PC-9 (cell line): ENCODE results near the gene UBALD2. TPM values are rescaled to one million over a fixed set of nuclear protein-coding genes. Genes with fewer than 3 reads are reported as not detected.

Experiments
- BruUV-seq: library from RNA; stranded (reverse); fragments of 400-500 nt; replicated peaks from 2 replicates; lab custom pipeline; 2021; lab: Mats Ljungman, UMichigan
- CTCF ChIA-PET: fragments of 300-600 bp; sonication (Branson Sonifier 250); formaldehyde crosslinking; loops from one replicate; lab custom pipeline; 2022; ENCODE audit warnings: antibody characterized with exemption; lab: Charles Lee
- POLR2A ChIA-PET: fragments of 300-600 bp; sonication (Branson Sonifier 250); formaldehyde crosslinking; loops from one replicate; lab custom pipeline; 2022; ENCODE audit warnings: antibody characterized with exemption; ENCODE audit not compliant: unreplicated experiment; lab: Charles Lee
- DNase-seq, 2 experiments: peaks; one replicate each; pipeline versions ENCODE4 v3.0.0 to v3.0.0-alpha.2; 2015 to 2022; ENCODE audit warnings: mixed read lengths in 1 of 2
- H2AFZ ChIP-seq: fragments of 200-600 bp; sonication (generic); 2 replicates; pipeline ENCODE4 v1.8.1; 2017; ENCODE audit warnings: antibody characterized with exemption
- H3F3A ChIP-seq: fragments of 200-600 bp; sonication (generic); 2 replicates; pipeline ENCODE4 v1.8.1; 2017; ENCODE audit warnings: antibody characterized with exemption, mild to moderate bottlenecking, low read depth; ENCODE audit not compliant: insufficient read depth
- H3K27ac ChIP-seq: fragments of 200-600 bp; sonication (generic); 2 replicates; pipeline ENCODE4 v1.6.1; 2016; ENCODE audit warnings: mixed run types
- H3K27me3 ChIP-seq: fragments of 200-600 bp; sonication (generic); 2 replicates; pipeline ENCODE4 v1.6.1; 2016; ENCODE audit warnings: low read depth, mixed run types; ENCODE audit not compliant: insufficient read depth
- H3K36me3 ChIP-seq: fragments of 200-600 bp; sonication (generic); 2 replicates; pipeline ENCODE4 v1.6.1; 2016; ENCODE audit warnings: low read depth, mixed run types
- H3K4me1 ChIP-seq: fragments of 200-600 bp; sonication (generic); replicated peaks from 2 replicates; pipeline ENCODE4 v1.6.1; 2016; ENCODE audit warnings: mixed run types; ENCODE audit not compliant: insufficient read depth
- H3K4me2 ChIP-seq: fragments of 200-600 bp; sonication (generic); 2 replicates; pipeline ENCODE4 v1.6.1; 2017; ENCODE audit warnings: mixed run types
- H3K4me3 ChIP-seq: fragments of 200-600 bp; sonication (generic); 2 replicates; pipeline ENCODE4 v1.6.1; 2016; ENCODE audit warnings: mixed run types
- H3K79me2 ChIP-seq: fragments of 200-600 bp; sonication (generic); 2 replicates; pipeline ENCODE4 v1.6.1; 2017; ENCODE audit warnings: low read depth, mixed run types
- H3K9me2 ChIP-seq: fragments of 200-600 bp; sonication (generic); 2 replicates; pipeline ENCODE4 v1.8.1; 2017; ENCODE audit warnings: mild to moderate bottlenecking; ENCODE audit not compliant: insufficient read depth
- H3K9me3 ChIP-seq: fragments of 200-600 bp; sonication (generic); 2 replicates; pipeline ENCODE4 v1.8.1; 2016; ENCODE audit warnings: low read depth; ENCODE audit not compliant: insufficient read depth
- H4K20me1 ChIP-seq: fragments of 200-600 bp; sonication (generic); 2 replicates; pipeline ENCODE4 v1.8.1; 2017; ENCODE audit not compliant: insufficient read depth
- CTCF ChIP-seq: fragments of 200-600 bp; sonication (generic); conservative IDR thresholded peaks from 2 replicates; pipeline ENCODE4 v1.6.1; 2017; ENCODE audit warnings: mixed run types, antibody characterized with exemption, mild to moderate bottlenecking, moderate library complexity
- EZH2 ChIP-seq: fragments of 200-600 bp; sonication (generic); IDR thresholded peaks from 2 replicates; pipeline ENCODE4 v1.8.0; 2017; ENCODE audit warnings: antibody characterized with exemption, low read depth
- intact Hi-C: fragments of 100-400 bp; cut with micrococcal nuclease; formaldehyde crosslinking; loops from one replicate; pipeline ENCODE4 v1.10.0; 2022; ENCODE audit not compliant: unreplicated experiment
- total RNA-seq: library from RNA; stranded (reverse); gene quantifications from 2 replicates; pipeline ENCODE4 v1.2.3, GENCODE V29; 2021

The UBALD2 gene
- total RNA-seq, 1 experiment from 2014 or later = 134 TPM

- Histone ChIP-seq H3K36me3 (no peaks in the 10 kb centered on the region), H4K20me1 (peaks cover 5% of the 10 kb centered on the region; the same call in 1 of the 2 replicates), H3K79me2 (peaks cover 37% of the 10 kb centered on the region), H3K4me1 (peaks cover 17% of the 10 kb centered on the region), H3K27me3 (no peaks in the 10 kb centered on the region), H3K9me2 (no peaks in the 10 kb centered on the region), H3K4me2 (no peak overlapping the region), H3K9me3 (no peaks in the 10 kb centered on the region), H2AFZ (no peak overlapping the region), H3K27ac (no peak overlapping the region), H3K4me3 (no peak overlapping the region), H3F3A (peaks cover 9% of the 10 kb centered on the region)
- intact Hi-C loops = loop anchor here (10.0 kb wide), 2 partner anchors 366 to 496 kb away; partner anchors contain the start of gene MRPL38
- no peak for DNase-seq
- no TSS peak for BruUV-seq
- TF ChIP-seq CTCF (no peak), EZH2 (no peak)
- ChIA-PET POLR2A (interaction anchor here (0.5 kb wide), 1 partner anchor 12 kb away, joined by 5 read pairs; no protein-coding TSS in a partner anchor), CTCF (no interaction called here)
These were observed 5.9 kb downstream of the UBALD2 start for GRCh38 chr17:76270770-76271668.

GRCh38 chr17:76271669-76272540 lies 6.8 kb downstream of the UBALD2 start:
- CTCF ChIA-PET = no interaction called here
- Histone ChIP-seq H4K20me1 (peaks cover 5% of the 10 kb centered on the region; the same call in 1 of the 2 replicates), H3K79me2 (peaks cover 28% of the 10 kb centered on the region), H3K4me2 (no peak overlapping the region), H3K27ac (no peak overlapping the region), H3K36me3 (no peaks in the 10 kb centered on the region), H3K9me3 (no peaks in the 10 kb centered on the region), H2AFZ (no peak overlapping the region), H3F3A (peaks cover 13% of the 10 kb centered on the region), H3K9me2 (no peaks in the 10 kb centered on the region), H3K27me3 (no peaks in the 10 kb centered on the region), H3K4me3 (no peak overlapping the region), H3K4me1 (peaks cover 22% of the 10 kb centered on the region)
- no TSS peak for BruUV-seq
- TF ChIP-seq CTCF = no peak
- TF ChIP-seq EZH2 = no peak
- intact Hi-C loops = loop anchor here (10.0 kb wide), 2 partner anchors 367 to 497 kb away; partner anchors contain the start of gene MRPL38
- POLR2A ChIA-PET = interaction anchor here (0.6 kb wide), 1 partner anchor 1183 kb away, joined by 3 read pairs; no protein-coding TSS in a partner anchor
- DNase-seq = no peak
